HG03457 (cell line): ENCODE data around the gene DLGAP1.

Experiments used
- ATAC-seq: cut with Tn5 transposase; IDR thresholded peaks from one replicate; pipeline ENCODE4 v1.9.1; 2021; ENCODE audit warnings: moderate number of reproducible peaks; ENCODE audit not compliant: unreplicated experiment

The DLGAP1 gene

DNA sequence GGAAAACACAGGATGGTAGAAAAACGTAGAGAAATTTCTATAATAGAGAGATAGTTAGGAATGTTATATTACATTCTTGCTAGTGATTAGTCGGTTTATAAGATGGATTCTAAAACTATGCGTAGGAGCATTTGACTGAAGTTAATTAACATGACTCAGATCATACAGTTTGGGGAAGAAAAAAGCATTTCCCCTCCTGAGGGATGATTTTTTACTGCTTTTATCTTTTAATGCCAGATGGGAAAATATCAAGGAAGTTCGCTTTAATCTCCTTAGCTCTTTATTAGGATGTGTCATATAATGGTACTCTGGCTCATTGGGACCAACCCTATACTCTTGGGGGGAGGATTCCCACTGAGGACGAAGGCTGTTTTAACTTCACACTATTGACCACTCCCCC lies 503.1 kb downstream of the DLGAP1 start:
- no peak for ATAC-seq

DNA sequence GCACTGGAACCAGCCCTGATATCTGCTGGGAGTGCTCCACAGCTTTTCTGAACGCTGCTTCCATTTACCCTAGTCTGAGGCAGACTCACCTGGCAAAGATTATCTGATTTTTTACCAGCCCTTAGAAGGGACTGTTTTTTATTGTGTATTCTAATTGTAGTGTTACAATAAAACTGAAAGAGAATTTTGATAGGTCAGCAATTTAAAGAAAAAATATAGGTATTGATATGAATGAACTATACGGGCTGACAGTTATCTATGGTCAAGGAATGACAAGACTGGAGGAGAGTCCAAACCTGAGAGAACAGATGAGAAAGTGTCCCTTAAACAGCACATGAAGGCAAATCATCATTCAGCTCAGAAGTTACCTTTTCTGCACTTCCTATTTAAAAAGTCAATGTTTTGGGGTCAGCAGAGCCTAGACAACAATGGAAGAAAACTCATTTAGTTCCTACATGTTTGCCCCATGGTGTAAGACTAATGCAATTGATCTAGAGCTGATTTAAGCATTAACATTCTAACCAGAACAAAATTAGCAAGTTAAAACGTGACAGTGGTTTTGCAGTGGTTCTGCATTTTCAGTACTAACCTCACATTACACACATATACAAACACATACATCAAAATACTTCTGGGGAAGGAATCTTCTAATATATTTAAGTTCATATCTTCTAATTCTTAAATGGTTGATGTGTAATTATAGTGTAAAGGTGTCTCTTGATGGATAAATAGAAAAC lies 504.3 kb downstream of the DLGAP1 start:
- no peak for ATAC-seq

DNA sequence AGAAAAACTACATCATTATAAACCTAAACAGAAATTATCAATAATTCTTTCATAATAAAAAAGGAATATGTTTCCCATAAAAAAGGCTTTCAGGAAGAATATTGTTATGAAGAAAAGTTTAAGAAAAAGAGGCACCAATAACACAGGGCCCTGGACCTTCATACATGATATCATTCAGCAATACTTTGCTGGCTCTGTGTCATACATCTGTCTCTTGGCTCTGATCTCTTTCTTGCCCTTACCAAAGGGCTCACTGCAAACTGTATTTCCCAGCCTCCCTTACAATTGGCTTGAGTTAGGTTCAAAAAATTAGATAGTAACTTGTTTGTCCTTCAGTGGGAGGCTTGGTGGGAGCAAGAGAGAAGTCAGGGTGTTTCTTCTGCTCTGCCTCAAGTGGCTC lies 506.1 kb downstream of the DLGAP1 start:
- ATAC-seq: no peak

DNA sequence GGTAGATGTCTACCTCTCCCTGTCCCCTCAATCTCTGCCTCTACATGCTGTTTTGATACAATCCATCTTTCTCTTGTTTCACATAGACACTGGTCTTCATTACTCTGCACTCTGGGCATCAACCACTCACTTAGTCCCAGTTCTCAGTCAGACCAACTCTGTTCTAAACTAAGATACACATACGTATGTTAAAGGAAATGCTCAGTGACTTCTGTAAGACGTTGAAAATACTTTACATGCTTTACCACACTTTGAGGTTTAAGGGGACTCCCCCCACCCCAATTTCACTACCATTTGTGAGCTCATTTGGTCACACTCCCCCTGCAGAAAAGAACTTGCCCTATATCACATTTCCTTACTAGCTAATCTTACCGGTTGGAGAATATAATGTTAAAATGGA lies 507.7 kb downstream of the DLGAP1 start:
- ATAC-seq: no peak

DNA sequence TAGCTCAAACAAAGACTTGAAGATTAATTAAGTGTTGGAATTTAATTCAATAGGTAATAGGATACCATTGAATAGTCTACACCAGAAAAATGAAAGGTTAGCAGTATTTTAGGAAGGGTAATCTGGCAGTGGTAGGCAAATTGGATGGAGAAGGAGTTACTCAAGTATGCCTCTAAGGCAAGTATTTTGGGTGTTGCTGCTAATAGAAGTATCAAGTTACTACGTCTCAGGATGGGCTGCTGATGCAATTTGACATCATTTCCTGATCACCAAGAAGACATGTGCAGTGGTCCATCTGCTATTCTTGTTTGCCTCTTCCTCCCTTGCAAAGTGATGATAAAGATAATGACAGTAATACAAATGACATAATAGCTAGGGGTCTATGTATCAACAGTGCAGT lies 519.8 kb downstream of the DLGAP1 start:
- ATAC-seq: no peak

DNA sequence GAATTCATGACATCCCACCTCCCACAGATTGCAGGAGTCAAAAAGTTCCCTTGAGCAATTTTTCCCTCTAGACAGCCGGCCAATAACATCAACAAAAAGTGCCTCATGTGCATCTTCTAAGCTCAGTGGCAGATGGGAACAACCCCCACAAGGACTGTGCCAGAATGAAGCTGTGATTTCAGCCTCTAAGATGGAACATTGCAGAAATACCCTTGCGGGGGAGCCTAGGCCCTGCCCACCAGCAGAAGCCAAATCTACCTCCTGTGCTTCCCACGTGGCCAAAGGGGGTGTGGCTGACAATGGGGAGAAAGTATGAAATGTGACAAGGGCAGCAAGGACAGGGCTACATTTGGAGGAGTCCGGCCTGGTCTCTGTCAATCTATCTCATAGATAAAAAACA lies 522.8 kb downstream of the DLGAP1 start:
- no peak for ATAC-seq

DNA sequence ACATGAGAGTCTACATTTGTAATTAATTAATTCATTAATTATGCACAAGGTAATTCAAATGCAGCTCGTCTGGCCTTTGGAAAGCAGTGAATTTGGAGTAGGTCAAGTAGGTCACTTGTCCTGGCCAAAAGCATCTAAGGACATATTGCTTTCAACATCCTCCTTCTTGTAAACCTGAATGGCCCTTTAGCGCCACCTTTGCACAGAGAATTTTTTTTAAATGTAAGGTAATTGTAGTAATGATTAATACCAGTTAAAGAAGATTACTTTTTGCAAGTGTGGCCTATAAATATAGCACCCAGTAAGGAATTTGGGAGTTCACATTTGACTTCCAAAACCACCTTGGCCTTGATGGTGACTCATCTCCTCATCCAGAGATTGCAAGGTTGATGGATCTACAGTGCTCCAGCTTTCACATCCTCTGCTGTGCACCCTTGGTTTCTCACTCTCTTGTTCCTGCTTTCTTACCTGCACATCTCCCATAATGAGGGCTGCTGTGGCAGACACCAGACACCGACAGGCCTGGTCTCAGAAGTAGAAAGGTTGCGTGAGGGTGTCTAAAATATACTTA lies 523.5 kb downstream of the DLGAP1 start:
- ATAC-seq: no peak

DNA sequence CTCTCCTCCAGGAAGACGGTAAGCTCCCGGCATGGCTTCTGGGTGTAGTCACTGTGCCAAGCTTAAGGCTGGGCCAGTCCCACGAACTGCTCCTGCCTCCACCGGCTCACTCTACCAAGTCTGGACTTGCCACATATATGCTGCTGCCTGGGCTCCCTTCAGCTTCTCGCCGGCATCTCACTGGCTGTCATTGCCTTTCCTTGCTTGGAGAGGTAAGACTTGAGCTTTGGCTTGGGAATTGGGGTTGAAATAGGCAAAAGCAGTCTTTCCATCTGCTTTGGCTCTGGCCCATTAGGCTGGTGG lies 524.1 kb downstream of the DLGAP1 start:
- no peak for ATAC-seq

DNA sequence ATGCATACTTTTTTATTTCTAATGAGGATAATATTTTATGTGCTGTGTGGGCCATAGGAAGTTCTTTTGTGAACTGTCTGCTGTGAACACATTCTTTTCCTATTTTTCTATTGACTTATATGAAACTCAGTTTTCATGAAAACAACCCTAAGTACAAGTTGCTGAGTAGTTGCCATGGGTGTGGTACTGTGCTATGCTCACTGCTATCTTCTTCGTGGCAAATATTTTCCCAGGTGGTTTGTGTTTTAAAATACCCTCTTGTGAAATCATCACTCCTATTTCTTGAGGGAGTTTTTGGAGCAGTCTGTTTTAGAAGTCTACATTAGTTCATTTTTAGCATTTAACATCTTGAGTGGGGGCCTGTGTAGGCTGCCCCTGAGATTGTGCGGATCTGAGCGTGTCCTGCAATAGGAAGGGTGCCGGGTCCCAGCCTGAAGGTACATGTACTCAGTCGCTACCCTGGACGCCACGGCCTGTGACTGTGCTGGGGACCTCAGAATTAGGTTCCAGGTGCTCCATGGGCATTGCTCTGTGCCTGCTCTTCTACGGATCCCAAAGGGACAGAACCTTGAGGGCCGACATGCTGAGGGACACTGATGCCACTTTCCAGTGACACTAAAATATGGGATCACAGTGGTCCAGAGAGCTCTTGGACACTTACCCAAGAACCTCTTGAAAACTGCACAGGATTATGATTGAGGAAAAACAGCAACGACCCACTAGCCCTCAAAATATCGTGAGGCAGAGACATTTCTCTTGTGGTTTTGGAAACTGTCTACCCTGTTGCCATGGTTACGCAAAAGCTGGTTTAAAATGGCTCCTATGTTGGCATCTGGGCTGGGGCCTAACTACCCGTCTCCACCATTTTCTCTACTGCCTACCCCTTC lies 524.7 kb downstream of the DLGAP1 start:
- no peak for ATAC-seq

DNA sequence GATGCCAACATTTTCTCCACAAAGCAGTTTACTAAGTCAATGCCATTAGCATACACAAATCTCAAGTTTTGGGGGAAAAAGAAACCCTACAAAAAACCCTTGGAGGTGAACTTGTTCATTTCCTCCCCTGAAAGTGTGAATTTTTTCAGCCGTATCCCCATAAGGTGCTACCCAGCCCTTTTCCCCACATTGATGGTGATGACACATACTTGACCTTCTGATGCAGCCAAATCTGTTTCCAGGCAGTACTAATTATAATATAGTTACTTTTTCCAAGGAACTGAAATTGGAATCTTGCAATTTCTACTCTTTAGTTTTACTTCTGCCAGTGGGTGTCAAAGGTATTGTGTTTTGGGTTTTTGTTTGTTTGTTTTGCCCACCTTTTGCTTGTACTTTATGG lies 530.7 kb downstream of the DLGAP1 start:
- no peak for ATAC-seq

DNA sequence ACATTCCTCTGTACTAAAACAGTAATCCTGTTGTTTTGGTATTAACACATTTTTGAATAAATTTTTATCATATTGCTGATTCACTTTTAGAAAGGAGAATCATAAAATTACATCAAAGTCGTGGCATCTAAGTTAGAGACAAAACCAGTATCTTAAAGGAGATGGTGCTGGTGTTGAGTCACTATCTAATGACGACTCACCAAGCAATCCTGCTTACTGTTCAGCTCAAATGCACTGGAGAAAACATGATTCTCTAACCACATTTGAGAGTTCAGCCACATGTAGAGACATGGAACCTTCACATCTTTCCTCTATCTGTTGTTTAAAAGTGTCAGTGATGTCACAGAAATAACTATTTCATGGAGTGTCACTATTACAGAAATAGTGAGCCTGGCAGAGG lies 531.4 kb downstream of the DLGAP1 start:
- no peak for ATAC-seq

DNA sequence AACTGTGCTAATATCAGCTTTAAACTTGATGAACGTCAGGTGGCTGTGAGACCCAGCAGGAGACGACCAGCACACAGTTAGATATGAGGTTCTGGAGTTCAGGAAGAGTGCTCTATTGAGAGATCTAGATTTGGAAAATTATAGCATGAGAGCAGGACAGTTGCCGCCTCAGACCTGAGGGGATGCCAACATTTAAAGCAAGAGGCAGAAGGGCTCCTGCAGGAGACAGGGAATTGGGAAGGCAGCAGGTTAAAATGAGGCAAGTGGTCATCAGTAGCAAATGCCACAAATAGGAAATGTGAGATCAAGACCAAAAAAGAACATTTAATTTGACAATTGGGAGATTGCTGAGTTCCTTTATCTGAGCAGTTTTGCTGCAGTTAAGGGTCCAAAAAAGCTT lies 533.3 kb downstream of the DLGAP1 start:
- no peak for ATAC-seq

DNA sequence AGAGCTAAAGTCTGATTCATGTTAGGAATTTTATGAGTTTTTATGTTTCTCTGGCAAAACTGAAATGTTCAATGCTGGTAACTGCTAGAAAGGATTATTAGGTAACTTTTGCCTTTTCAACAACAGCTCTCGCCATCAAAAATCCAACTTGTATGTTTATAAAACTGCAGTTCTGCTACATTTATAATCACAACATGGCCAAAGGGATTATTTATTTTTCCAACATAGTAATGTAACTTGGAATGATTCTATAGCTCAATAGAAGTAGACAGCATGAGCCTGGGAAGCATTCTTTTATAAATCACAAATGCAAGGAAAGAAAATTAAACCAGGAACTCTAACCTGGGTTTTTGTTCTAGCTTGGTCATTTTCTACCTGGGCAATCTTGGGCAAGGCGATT lies 534.3 kb downstream of the DLGAP1 start:
- ATAC-seq: no peak

DNA sequence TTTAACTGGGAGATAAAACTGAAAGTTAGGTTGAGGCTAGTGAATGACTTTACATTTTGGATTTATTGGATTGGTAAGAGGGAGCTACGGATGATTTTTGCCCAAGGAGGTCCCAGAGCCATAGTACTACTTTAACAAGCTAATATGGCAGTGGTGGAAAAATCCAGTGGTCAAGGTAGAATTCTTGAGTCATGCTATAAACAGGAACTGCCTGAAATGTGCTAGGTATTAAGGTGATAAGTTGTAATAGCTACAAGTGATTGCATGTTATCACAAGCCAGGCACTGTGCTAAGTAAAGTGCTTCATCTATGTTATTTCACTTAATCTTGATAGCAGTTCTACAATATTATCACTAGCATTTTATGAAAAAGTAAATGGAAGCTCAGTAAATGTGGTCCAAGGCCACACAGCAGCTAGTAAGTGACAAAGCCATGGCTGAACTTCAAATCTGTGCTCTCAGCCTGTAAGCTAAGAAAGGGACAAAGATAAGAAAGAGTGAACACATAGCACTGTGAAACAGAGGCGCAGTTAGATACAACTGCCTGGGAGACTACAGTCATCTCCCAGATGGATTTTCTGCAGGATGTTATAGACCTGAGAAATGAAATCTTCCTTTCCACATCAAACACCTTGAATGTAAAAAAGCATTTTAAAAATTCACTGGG lies 535.6 kb downstream of the DLGAP1 start:
- no peak for ATAC-seq

DNA sequence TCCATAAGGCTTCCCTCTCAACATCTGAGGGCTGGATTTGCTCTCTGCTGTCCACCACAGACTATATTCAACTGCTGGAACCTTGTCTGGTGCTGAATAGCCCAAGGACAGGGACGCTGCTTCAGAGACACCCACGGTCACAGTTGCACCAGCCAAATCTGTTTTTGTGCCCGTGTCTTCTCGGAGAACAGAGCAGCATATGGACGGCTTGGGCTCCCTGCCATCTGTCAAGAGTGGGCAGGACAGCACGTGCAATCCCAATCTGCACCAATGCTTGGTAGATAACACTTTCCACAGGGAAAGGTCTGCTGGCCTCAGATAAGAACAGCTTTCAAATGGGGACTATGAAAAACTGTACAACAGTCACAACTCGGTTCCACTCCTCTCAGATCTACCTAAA lies 539.0 kb downstream of the DLGAP1 start:
- ATAC-seq: no peak

DNA sequence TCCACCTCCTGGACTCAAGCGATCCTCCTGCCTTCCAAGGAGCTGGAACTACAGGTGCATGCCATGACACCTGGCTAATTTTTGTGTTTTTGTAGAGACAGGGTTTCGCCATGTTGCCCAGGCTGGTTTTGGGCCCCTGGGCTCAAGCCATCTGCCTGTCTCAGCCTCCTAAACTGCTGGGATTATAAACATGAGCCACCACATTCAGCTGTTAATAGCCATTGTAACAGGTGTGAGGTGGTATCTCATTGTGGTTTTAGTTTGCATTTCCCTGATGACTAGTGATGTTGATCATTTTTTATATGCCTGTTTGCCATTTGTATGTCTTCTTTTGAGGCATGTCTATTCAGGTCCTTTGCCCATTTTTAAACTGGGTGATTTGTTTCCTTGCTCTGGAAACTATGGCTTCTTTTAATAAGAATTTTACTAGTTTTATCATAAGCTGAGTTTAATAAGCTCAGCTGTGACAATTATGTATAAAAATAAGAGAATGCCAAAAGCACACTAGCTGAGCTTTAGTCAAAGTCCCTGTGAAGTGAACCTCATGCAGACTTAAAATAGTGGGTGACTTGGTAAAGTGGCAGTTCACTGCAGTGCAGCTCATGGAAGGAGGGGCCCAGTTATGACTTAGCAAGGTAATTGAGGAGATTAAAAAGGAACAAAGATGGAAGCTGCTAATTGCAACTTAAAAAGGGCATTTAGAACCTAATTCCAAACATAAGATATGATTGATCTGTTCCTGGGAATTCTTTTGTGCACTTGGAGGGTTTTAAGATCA lies 540.1 kb downstream of the DLGAP1 start:
- ATAC-seq: no peak

DNA sequence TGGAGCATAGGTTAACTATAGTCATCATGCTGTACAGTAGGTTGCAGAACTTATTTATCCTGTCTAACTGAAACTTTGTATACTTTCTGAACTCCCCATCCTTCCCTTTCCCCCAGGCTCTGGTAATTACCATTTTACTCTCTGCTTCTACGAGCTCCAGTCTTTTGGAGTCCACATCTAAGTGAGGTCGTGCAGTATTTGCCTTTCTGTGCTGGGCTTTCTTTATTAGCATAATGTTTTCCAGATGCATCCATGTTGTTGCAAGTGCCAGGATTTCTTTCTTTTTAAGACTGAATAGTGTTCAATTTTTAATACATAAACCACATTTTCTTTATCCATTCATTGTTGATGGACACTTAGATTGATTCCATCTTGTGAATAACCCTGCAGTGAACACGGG lies 541.0 kb downstream of the DLGAP1 start:
- ATAC-seq: no peak

DNA sequence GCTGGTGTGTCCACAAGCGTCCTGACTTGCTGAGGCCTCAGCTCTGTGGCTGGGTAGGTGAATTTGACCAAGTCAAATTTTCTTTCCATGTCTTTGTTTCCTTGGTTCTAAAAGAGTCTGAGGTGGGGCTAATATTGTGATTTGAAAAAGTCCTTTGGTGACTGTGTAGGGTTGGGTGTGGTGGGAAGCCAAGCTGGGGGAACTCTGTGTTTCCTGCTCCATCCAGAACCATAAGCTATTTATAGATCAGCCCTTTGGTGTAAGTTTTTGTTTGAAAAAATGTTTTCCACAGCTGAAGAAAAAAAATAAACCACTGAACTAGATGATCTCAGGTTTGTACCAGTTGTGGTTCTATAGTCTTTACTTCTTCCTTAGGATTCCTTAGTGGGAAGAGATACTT lies 542.4 kb downstream of the DLGAP1 start:
- ATAC-seq: no peak

DNA sequence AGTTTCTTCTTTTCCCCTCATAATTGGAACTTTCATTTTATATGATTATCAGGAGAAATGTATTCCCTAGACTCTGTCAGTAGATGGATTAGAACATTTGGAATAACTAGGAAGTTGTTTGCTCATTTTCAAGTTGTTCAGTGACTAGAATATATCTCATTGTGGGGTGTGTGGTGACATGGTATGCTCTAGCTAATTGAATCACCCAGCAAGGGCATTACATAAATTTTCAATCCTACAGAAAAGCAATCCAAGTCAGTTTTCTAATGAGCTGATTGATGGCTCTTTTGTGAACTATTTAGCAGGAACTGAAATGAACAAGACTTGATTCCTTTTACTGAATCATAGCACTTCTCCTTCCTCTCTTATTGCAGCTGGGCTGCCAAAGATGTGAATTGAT lies 543.7 kb downstream of the DLGAP1 start:
- ATAC-seq: no peak

DNA sequence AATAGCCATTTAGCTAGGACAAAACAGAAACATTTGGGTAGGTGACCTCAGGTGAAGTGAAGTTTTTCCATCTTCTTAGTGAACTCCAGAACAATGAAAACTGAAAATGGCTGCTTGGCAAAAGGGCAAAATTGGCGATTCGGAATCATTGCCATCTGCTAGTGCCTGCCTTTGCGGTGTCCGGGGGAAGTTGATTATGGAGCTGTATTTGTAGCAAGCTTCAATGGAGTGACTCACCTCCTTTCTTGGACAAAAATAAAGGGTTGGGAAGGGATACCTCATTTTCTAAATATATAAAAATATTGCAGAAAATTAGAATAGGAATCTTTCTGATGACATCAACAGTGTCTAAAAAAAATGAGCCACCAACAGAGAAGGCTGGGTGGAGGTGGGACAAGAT lies 544.6 kb downstream of the DLGAP1 start:
- no peak for ATAC-seq

DNA sequence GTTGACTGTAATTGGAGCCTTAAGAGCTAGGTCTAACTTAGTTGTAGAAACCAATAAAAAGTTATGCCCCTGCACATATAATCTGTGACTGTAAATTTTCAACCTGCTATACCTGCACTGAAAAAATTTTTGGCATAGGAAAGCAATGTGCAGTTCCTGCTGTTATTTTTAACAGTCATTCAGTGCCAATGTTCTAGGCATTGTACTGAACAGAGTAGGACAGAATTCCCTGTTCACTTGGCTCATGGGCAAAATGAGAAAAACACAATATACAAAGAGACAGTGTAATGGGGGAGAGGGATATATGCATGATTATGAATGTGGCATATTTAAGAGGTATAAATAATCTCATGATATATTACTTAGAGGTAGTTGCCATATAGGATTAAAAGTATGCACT lies 547.2 kb downstream of the DLGAP1 start:
- ATAC-seq: no peak
